NCI-H1105 treated with DMSO at 0.1 percent for 48 hours (cell line): ENCODE results near the gene PLCB3.

Experiments
- DNase-seq: peaks from one replicate; lab custom pipeline; 2025; lab: John Stamatoyannopoulos, UW

The PLCB3 gene

DNA sequence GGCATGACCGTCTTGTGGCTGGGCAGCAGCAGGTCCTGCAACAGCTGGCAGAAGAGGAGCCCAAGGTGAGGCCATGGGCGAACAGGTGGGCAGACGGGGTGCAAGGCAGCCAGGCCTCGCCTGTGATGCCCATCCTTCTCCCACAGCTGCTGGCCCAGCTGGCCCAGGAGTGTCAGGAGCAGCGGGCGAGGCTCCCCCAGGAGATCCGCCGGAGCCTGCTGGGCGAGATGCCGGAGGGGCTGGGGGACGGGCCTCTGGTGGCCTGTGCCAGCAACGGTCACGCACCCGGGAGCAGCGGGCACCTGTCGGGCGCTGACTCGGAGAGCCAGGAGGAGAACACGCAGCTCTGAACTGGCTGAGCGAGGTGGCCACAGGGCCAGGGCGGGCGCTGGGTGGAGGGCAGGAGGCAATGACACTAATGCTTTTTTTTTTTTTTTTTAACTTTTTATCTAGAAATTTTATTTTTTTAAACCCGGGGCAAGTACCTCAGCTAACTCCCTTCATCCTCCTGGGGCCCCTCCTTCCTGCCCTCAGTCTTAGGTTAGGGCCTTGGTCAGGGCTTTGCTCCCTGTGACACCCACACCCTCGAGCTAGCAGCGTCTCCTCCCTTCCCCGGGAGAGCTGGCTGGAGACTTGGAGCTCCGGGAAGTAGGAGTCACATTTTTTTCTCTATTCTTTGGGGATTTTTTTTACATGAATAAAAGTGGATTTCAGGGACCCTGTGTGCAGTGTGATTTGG lies 16.0 kb downstream of the PLCB3 start:
- no peak for DNase-seq

DNA sequence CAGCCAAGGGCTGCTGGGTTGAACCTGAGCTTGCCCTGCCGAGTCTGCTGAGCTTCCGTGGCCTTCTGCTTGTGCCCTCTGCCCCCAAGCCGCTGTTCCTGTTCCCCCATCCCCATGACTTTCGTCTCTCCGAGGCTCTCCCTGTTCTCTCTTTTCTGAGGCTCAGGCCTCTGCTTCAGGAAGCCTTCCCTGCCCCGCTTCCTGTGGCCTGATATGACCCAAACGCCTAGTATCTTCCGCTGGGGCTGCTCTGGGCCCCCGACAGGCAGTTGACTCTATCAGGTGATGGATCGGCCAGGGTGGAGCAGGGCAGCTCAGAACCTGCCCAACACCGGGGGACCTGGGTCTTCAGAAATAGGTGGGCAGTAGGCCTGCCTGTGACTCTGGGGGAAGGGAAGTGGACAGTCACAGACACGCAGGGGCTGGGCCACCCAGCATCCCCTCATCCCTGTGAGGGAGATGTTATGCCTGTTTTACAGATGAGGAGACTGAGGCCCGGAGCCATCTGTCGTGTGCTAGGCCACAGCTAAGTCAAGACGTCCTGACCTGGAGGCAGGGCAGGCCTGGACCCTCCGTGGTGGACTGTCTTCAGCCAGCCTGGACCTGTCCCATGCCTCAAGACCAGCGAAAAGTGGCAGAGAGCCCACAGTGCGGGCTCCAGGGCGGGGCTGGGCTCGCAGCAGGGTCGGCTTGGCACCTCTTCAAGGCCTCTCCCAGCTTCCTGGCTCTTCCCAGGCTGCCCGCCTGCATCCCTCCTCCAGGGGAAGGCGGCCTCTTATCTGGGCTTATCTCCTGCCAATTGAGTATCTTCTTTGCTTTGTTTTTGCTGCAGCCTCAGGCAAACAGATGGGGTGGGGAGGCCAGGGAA lies 16.9 kb downstream of the PLCB3 start:
- DNase-seq = peak; percentile 6

GRCh38 chr11:64268893-64269539 lies 17.7 kb downstream of the PLCB3 start:
- DNase-seq = no peak

DNA sequence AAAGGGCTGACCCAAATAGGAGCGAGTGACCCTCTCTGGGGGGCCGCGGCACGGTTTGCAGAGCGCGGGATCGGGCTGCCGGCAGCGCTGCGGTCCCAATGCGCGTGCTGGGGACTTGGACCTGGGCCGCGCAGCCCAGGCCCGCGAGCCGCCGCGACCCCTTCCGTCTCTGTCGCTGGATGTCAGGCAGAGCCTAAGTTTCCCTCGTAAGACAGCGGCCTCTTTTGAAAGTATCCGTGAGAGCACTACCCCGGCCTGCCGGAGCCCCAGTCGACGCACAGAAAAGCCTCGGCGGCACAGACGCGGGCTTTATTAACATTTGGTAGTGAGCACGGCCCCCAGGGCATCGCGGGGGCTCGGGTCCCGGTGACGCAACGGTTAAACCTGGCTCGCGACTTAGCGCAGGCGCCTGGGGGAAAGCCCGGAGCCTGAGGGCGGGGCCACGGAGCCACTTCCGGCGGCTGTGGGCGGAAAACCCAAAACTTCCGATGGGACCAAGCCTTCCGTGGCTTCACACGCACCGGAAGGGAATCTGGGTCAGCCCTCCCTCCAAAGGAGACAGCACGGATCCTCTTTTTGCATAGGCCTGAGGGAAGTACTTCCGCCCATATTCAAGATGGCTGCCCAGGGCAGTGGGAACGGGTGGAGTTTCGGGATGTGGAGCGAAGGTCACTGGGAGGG lies 18.4 kb downstream of the PLCB3 start:
- peak; percentile 99 for DNase-seq

DNA sequence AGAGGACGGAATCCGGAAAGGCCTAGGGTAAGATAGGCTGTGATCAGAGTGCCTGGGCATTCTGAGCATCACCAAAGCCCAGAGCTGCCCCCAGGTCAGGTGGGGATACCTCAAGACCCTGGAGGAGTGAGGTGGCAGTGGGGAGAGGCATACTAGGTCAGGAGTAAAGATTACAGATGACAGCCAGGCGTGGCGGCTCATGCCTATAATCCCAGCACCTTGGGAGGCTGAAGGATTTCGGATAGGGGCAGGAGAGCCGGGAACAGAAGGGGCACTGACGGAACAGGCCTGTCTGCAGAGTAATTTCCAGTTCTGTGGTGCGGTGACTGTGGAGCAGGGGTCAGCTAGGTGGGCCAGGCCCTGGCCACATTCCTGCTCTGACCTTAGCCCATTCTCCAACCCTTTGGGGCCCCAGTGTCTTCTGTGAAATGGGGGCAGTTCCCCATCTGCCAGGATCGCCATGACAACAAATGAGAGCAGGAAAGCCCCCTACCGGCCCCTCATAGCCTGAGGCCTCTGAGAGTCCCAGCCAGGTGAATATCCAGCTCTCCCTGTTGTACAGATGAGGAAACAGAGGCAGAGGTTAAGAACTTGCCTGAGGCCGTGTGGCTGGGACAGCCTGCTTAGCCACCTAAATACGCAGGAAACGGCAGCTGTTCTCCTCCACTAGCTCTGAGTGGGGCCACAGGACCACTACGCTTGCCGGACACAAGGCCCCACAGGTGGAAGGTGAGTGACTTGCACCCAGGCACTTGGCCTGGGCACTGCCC lies 23.9 kb downstream of the PLCB3 start:
- no peak for DNase-seq

- no peak for DNase-seq
These were observed 24.5 kb downstream of the PLCB3 start for GRCh38 chr11:64275841-64276240.

DNA sequence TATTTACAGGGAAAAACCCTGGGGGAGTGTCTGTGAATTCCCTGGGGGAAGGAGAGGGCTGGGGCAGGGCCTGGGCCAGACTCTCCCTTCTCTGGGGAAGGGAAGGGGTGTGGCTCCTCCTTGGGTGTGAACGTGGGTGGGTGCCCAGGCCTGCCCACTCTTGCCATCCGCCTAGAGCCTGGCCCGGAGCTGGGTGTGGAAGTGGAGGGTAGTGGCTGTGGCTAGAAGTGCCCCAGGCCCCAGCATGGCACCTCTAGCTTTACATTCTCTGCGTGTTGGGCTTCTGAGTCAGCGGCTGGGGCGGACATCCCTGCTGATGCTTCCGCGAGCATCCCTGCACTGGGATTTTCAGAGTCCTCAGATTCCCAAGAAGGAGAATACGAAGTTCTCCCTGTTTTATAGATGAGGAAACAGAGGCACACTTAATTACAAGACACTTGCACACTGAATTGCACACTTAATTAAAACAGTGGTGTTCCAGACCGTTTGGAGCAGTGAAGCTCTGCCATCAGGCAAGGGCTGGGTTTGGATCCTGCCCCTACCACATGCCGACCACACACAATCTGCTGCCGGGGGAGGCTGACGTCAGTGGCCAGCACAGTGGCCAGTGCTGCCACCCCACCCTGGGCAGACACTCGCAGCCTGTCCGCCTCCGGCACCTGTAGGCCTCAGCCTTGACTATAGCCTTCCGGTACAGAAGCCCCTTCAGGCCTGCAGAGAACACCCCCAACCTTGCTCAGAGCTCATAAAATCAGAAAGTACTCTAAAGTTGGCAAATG lies 25.5 kb downstream of the PLCB3 start:
- DNase-seq = no peak

DNA sequence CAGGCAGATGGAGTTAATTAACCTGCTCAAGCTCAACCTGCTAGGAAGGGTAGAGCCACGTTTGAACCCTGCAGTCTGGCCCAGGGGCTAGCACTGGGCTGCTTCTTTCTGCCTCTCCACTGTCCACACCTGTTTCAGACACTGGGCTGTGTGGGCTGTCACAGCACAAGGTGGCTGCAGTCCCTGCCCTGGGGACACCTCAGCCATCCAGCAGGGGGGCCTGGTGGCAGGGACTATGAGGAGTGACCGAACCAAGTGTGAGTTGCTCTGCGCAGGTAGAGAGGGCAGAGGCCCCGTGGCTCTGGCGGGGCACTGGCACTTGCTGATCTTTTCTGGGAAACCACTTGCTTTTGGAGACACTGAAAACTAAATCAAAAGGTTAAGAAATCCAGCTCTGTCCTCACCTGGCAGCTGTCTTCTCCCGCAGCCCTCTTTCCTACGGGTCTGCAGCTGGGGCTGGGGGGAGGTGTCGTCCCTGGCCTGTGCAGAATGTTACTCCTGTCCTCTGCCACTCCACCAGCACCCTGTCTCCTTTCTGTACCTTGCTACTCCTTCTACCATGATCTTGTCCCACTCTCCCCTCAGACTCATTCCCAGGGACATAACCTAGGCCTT lies 27.4 kb downstream of the PLCB3 start:
- no peak for DNase-seq

DNA sequence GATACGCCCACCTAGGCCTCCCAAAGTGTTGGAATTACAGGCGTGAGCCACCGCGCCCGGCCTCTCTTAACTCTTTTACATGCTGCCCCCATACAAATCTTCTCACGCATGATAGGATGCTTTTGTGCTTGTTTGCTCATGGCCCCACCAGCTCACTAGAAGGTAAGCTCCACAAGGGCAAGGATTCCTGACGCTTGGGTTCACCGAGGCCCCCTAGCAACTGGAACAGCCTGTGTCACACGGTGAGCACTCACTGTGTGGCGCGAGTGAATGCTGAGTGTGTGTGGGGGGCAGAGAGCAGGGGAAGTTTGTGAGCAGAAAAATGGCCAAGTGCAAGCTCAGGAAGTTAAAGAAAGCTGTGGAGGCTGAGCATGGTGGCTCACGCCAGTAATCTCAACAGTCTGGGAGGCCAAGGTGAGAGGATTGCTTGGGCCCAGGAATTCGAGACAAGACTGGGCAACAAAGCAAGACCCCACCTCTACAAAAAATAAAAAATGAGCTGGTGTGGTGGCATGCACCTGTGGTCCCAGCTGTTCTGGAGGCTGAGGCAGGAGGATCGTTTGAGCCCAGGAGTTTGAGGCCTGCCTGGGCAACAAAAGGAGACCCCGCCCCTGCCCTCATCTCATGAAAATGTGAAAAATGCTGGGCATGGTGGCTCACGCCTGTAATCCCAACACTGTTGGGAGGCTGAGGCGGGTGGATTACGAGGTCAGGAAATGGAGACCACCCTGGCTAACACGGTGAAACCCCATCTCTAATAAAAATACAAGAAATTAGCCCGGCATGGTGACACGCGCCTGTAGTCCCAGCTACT lies 30.8 kb downstream of the PLCB3 start:
- DNase-seq = no peak

DNA sequence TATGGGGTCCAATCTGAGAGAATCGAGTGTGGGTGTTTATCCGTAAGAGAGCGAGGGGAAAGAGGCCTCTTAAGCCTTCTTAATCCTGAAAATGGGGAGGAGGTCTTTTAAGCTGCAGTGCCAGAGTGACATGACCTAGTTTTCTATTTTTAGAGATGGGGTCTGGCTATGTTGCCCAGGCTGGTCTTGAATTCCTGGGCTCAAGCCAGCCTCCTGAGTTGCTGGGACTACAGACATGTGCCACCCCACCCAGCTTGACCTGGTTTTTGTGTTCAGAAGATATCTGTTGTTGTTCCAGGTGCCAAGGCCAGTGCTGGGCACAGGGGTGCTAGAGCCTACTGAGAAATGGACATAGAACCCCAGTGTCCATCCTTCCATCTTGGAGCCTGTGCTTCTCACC lies 31.8 kb downstream of the PLCB3 start:
- no peak for DNase-seq

DNA sequence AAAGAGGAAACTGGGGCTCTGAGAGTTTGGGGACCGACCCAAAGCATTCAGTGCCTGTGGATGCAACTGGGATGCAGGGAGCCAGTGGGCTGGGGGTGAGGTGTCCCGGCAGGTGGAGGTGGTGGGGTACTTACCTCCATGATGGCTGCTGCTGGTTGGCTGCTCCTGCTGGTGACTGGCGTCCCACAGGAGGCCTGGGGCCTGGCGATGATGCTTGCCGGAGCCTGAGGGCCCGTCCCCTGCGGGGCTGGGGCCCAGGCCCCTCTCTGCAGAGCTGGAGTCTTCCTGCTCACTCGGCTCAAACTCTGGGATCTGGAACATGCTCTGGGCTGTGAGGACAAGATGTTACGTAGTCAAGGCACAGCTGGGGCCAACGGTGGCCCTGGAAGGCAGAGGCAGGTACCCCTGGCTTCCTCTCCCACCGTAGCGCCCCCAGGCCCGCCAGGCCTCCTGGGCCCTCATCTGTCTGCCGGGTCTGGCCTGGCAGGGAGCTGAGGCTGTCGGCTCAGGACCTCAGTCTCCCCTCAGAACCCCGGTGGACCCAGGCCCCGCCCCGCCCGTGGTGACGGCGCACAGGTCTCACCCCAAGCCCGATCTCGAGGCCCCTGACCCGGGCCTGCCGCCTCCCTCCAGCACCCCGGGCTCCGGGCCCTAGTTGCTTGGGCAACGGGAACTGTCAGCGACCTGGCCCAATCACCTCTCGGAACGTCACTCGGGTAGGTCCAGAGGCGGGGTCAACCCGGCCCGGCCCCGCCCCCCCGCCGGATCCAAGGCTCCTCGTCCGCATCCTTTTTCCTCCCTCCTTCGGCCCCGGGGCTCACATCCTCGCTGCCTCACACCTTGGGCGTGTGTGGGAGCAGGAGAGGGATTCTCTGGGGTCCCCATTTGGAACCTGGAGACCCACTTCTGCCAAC lies 33.0 kb downstream of the PLCB3 start, which contains the start of gene BAD:
Gene BAD (minus strand): TSS at position 618 of the 914 bp plus-strand sequence. CDS start 297 bp downstream, at position 321.
- DNase-seq = peak; percentile 92

DNA sequence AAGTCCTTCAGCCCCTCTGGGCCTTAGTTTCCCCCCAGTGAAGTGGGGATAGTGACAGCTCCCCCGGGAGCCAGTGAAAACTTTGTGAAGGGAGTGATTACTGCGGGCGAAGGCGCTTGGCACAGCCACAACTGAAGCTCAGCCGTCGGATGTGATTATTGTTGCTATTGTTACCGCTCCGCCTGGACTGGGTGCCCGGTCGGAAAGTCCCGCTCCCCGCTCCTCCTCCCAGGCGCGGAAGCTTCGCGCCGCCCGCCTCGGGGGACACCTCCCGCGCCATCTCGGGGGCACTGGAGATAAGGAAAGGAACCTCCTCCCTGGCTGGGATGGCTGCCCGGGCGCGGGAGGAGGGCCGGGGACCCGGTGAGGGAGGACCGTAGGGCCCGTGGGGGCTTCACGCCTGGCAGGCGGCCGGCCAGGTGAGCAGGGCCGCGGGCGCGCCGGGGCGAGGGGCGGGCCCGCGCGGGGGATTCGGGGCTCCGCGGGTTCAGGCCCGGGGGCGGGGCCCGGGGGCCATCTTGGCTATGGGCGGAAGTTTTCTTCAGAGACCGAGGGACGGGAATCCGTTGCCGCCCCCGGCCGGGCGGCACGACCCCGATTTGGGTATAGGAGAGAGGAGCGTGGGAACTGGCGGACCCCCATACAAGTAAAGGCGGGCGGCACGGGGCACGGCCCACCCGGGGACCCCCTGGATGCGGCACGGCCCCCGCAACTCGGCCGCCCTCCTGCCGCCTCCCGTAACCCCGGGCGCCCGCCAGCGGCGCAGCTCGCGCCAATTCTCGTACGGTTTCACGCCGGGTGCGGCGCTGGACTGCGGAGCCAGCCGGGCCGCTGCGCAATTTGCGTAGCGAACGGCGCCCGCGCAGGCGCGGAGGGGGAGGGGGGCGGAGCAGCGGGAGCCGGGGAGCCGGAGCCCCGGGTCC lies 33.9 kb downstream of the PLCB3 start, which contains the start of gene GPR137:
Gene GPR137 (plus strand): TSS at position 887 of the 923 bp plus-strand sequence. CDS start 677 bp downstream, outside the sequence.
- peak; percentile 83 for DNase-seq

GRCh38 chr11:64285885-64286800 lies 34.8 kb downstream of the PLCB3 start:
- peak; percentile 25 for DNase-seq

- DNase-seq = no peak
These were observed 35.5 kb downstream of the PLCB3 start for GRCh38 chr11:64286801-64287159.

- DNase-seq = no peak
These were observed 36.5 kb downstream of the PLCB3 start for GRCh38 chr11:64287676-64288352.
